Tibial nerve (tissue), 3 donors: ENCODE measurements around the gene ARHGAP26.

ENCODE experiments used
- CTCF ChIP-seq, 5 experiments: fragments of 200-600 bp in 3 of 5; fragments of 450-650 bp in 2 of 5; sonication (generic) in 3 of 5; IDR thresholded peaks; one replicate each; pipeline ENCODE4 v1.5.1; 2016 to 2019; ENCODE audit warnings: antibody characterized with exemption in 5 of 5, mild to moderate bottlenecking in 3 of 5, moderate library complexity in 2 of 5
- POLR2A ChIP-seq, 2 donors: fragments of 450-650 bp; IDR thresholded peaks; one replicate each; pipeline ENCODE4 v1.6.1; 2017; ENCODE audit warnings: antibody characterized with exemption in 2 of 2, mild to moderate bottlenecking in 2 of 2, moderate library complexity in 2 of 2

GRCh38 chr5:143141652-143142051 is 371.5 kb downstream of the ARHGAP26 start:
- TF ChIP-seq POLR2A (IDR thresholded peaks at IDR 0.05): no peak
- TF ChIP-seq CTCF (IDR thresholded peaks at IDR 0.05): no peak
